Activated naive CD8-positive, alpha-beta T cell (primary cell): ENCODE data around the gene ADAMTSL1.

ENCODE experiments used
- H3K27ac Mint-ChIP-seq: one replicate; pipeline ENCODE4 v1.8.0; 2021; ENCODE audit warnings: mixed read lengths
- H3K27me3 Mint-ChIP-seq: one replicate; pipeline ENCODE4 v1.8.0; 2021; ENCODE audit warnings: mixed read lengths
- H3K36me3 Mint-ChIP-seq: one replicate; pipeline ENCODE4 v1.8.0; 2021; ENCODE audit warnings: mixed read lengths
- H3K4me1 Mint-ChIP-seq: one replicate; pipeline ENCODE4 v1.8.0; 2021; ENCODE audit warnings: low read depth, mixed read lengths
- H3K4me3 Mint-ChIP-seq: one replicate; pipeline ENCODE4 v1.8.0; 2021; ENCODE audit warnings: mild to moderate bottlenecking, mixed read lengths
- H3K9me3 Mint-ChIP-seq: one replicate; pipeline ENCODE4 v1.8.0; 2021; ENCODE audit warnings: low read depth, mixed read lengths

The ADAMTSL1 gene

GRCh38 chr9:18707061-18707461, 233.1 kb downstream of the ADAMTSL1 start:
- no peaks in the 10 kb centered on the region for H3K4me1 Mint-ChIP-seq
- peaks cover 6% of the 10 kb centered on the region for H3K27me3 Mint-ChIP-seq
- H3K36me3 Mint-ChIP-seq, result no peaks in the 10 kb centered on the region
- no peaks in the 10 kb centered on the region for H3K9me3 Mint-ChIP-seq
- H3K4me3 Mint-ChIP-seq, result no peak overlapping the region
- no peak overlapping the region for H3K27ac Mint-ChIP-seq

GRCh38 chr9:18707489-18708205, 233.7 kb downstream of the ADAMTSL1 start:
- Mint-ChIP-seq H3K36me3 (no peaks in the 10 kb centered on the region), H3K4me1 (no peaks in the 10 kb centered on the region), H3K27ac (no peak overlapping the region), H3K4me3 (no peak overlapping the region), H3K27me3 (peaks cover 6% of the 10 kb centered on the region), H3K9me3 (no peaks in the 10 kb centered on the region)

- Mint-ChIP-seq H3K27ac (no peak overlapping the region), H3K4me3 (no peak overlapping the region), H3K4me1 (no peaks in the 10 kb centered on the region), H3K9me3 (no peaks in the 10 kb centered on the region), H3K27me3 (peaks cover 6% of the 10 kb centered on the region), H3K36me3 (no peaks in the 10 kb centered on the region)
Measured at GRCh38 chr9:18708429-18708828, 234.5 kb downstream of the ADAMTSL1 start.

- H3K27ac Mint-ChIP-seq, result no peak overlapping the region
- peaks cover 6% of the 10 kb centered on the region for H3K27me3 Mint-ChIP-seq
- H3K9me3 Mint-ChIP-seq, result no peaks in the 10 kb centered on the region
- no peaks in the 10 kb centered on the region for H3K36me3 Mint-ChIP-seq
- no peaks in the 10 kb centered on the region for H3K4me1 Mint-ChIP-seq
- no peak overlapping the region for H3K4me3 Mint-ChIP-seq
Measured at GRCh38 chr9:18710065-18710464, 236.1 kb downstream of the ADAMTSL1 start.

GRCh38 chr9:18717759-18718158, 243.8 kb downstream of the ADAMTSL1 start:
- H3K9me3 Mint-ChIP-seq, result no peaks in the 10 kb centered on the region
- no peak overlapping the region for H3K4me3 Mint-ChIP-seq
- H3K27ac Mint-ChIP-seq, result no peak overlapping the region
- H3K4me1 Mint-ChIP-seq, result no peaks in the 10 kb centered on the region
- H3K36me3 Mint-ChIP-seq, result no peaks in the 10 kb centered on the region
- H3K27me3 Mint-ChIP-seq, result no peaks in the 10 kb centered on the region

- no peaks in the 10 kb centered on the region for H3K36me3 Mint-ChIP-seq
- no peak overlapping the region for H3K27ac Mint-ChIP-seq
- no peaks in the 10 kb centered on the region for H3K9me3 Mint-ChIP-seq
- no peaks in the 10 kb centered on the region for H3K27me3 Mint-ChIP-seq
- no peaks in the 10 kb centered on the region for H3K4me1 Mint-ChIP-seq
- H3K4me3 Mint-ChIP-seq, result no peak overlapping the region
Measured at GRCh38 chr9:18718393-18718792, 244.4 kb downstream of the ADAMTSL1 start.

- H3K36me3 Mint-ChIP-seq, result no peaks in the 10 kb centered on the region
Measured at GRCh38 chr9:18718932-18719331, 245.0 kb downstream of the ADAMTSL1 start.

GRCh38 chr9:18720691-18721090, 246.7 kb downstream of the ADAMTSL1 start:
- no peaks in the 10 kb centered on the region for H3K36me3 Mint-ChIP-seq
- H3K27me3 Mint-ChIP-seq, result no peaks in the 10 kb centered on the region
- H3K9me3 Mint-ChIP-seq, result no peaks in the 10 kb centered on the region
- no peak overlapping the region for H3K4me3 Mint-ChIP-seq
- H3K4me1 Mint-ChIP-seq, result no peaks in the 10 kb centered on the region
- H3K27ac Mint-ChIP-seq, result no peak overlapping the region

More at GRCh38 chr9:18718932-18719331, 245.0 kb downstream of the ADAMTSL1 start:
- Mint-ChIP-seq H3K27ac (no peak overlapping the region), H3K4me3 (no peak overlapping the region), H3K4me1 (no peaks in the 10 kb centered on the region), H3K27me3 (no peaks in the 10 kb centered on the region), H3K9me3 (no peaks in the 10 kb centered on the region)

- H3K4me3 Mint-ChIP-seq, result no peak overlapping the region
- no peaks in the 10 kb centered on the region for H3K36me3 Mint-ChIP-seq
- H3K9me3 Mint-ChIP-seq, result no peaks in the 10 kb centered on the region
- no peaks in the 10 kb centered on the region for H3K27me3 Mint-ChIP-seq
- H3K27ac Mint-ChIP-seq, result no peak overlapping the region
- H3K4me1 Mint-ChIP-seq, result no peaks in the 10 kb centered on the region
Measured at GRCh38 chr9:18721267-18721994, 247.5 kb downstream of the ADAMTSL1 start.

- Mint-ChIP-seq H3K27ac (no peak overlapping the region), H3K9me3 (no peaks in the 10 kb centered on the region), H3K4me1 (no peaks in the 10 kb centered on the region), H3K4me3 (no peak overlapping the region), H3K36me3 (no peaks in the 10 kb centered on the region), H3K27me3 (no peaks in the 10 kb centered on the region)
Measured at GRCh38 chr9:18721995-18722310, 248.0 kb downstream of the ADAMTSL1 start.

GRCh38 chr9:18722882-18723281, 248.9 kb downstream of the ADAMTSL1 start:
- Mint-ChIP-seq H3K36me3 (no peaks in the 10 kb centered on the region), H3K27ac (no peak overlapping the region), H3K27me3 (no peaks in the 10 kb centered on the region), H3K4me1 (no peaks in the 10 kb centered on the region), H3K9me3 (no peaks in the 10 kb centered on the region), H3K4me3 (no peak overlapping the region)

- H3K4me1 Mint-ChIP-seq, result no peaks in the 10 kb centered on the region
- H3K4me3 Mint-ChIP-seq, result no peak overlapping the region
- H3K27me3 Mint-ChIP-seq, result peaks cover 2% of the 10 kb centered on the region
- H3K27ac Mint-ChIP-seq, result no peak overlapping the region
- H3K36me3 Mint-ChIP-seq, result no peaks in the 10 kb centered on the region
- no peaks in the 10 kb centered on the region for H3K9me3 Mint-ChIP-seq
Measured at GRCh38 chr9:18723366-18723765, 249.4 kb downstream of the ADAMTSL1 start.

GRCh38 chr9:18726546-18726945, 252.6 kb downstream of the ADAMTSL1 start:
- H3K27ac Mint-ChIP-seq, result no peak overlapping the region
- no peaks in the 10 kb centered on the region for H3K36me3 Mint-ChIP-seq
- no peak overlapping the region for H3K4me3 Mint-ChIP-seq
- H3K4me1 Mint-ChIP-seq, result no peaks in the 10 kb centered on the region
- H3K9me3 Mint-ChIP-seq, result no peaks in the 10 kb centered on the region
- peaks cover 4% of the 10 kb centered on the region for H3K27me3 Mint-ChIP-seq

- Mint-ChIP-seq H3K27ac (no peak overlapping the region), H3K4me1 (no peaks in the 10 kb centered on the region), H3K4me3 (no peak overlapping the region), H3K36me3 (no peaks in the 10 kb centered on the region), H3K9me3 (peaks cover 5% of the 10 kb centered on the region), H3K27me3 (peaks cover 4% of the 10 kb centered on the region)
Measured at GRCh38 chr9:18727904-18728303, 254.0 kb downstream of the ADAMTSL1 start.

GRCh38 chr9:18728642-18729041, 254.7 kb downstream of the ADAMTSL1 start:
- Mint-ChIP-seq H3K27me3 (peaks cover 4% of the 10 kb centered on the region), H3K36me3 (no peaks in the 10 kb centered on the region), H3K9me3 (peaks cover 5% of the 10 kb centered on the region), H3K4me1 (no peaks in the 10 kb centered on the region), H3K4me3 (no peak overlapping the region), H3K27ac (no peak overlapping the region)

GRCh38 chr9:18730241-18730640, 256.3 kb downstream of the ADAMTSL1 start:
- H3K4me1 Mint-ChIP-seq, result no peaks in the 10 kb centered on the region
- H3K27me3 Mint-ChIP-seq, result peaks cover 4% of the 10 kb centered on the region
- peaks cover 5% of the 10 kb centered on the region for H3K9me3 Mint-ChIP-seq
- no peak overlapping the region for H3K4me3 Mint-ChIP-seq
- no peaks in the 10 kb centered on the region for H3K36me3 Mint-ChIP-seq
- H3K27ac Mint-ChIP-seq, result no peak overlapping the region
